Immature natural killer cell (primary cell): ENCODE measurements around the gene PTPRB. TPM values are rescaled to one million over a fixed set of nuclear protein-coding genes. Genes with fewer than 3 reads are reported as not detected.
A peak's percentile ranks its signal among the peaks of the same experiment; 100 is the strongest.

Experiments
- DNase-seq, 3 donors: peaks; one replicate each; pipeline ENCODE4 v3.0.0; 2022; ENCODE audit warnings: mixed read lengths in 1 of 3
- H3K27ac Mint-ChIP-seq, 6 donors: one replicate each; pipeline ENCODE4 v1.8.0; 2020; ENCODE audit warnings: mixed read lengths in 6 of 6, mild to moderate bottlenecking in 5 of 6, inconsistent platforms in 4 of 6, moderate library complexity in 3 of 6
- H3K27me3 Mint-ChIP-seq, 3 donors: one replicate each; pipeline ENCODE4 v1.8.0; 2020 to 2021; ENCODE audit warnings: low read depth in 3 of 3, mild to moderate bottlenecking in 3 of 3, mixed read lengths in 3 of 3, moderate library complexity in 3 of 3, inconsistent platforms in 1 of 3
- H3K36me3 Mint-ChIP-seq, 3 donors: one replicate each; pipeline ENCODE4 v1.8.0; 2020; ENCODE audit warnings: mixed read lengths in 3 of 3, inconsistent platforms in 2 of 3, mild to moderate bottlenecking in 2 of 3
- H3K4me1 Mint-ChIP-seq, 2 donors: one replicate each; pipeline ENCODE4 v1.8.0; 2020; ENCODE audit warnings: inconsistent platforms in 2 of 2, mild to moderate bottlenecking in 2 of 2, mixed read lengths in 2 of 2, moderate library complexity in 1 of 2
- H3K4me3 Mint-ChIP-seq, 5 donors: one replicate each; pipeline ENCODE4 v1.8.0; 2020; ENCODE audit warnings: mild to moderate bottlenecking in 5 of 5, mixed read lengths in 5 of 5, inconsistent platforms in 3 of 5, moderate library complexity in 3 of 5
- H3K9me3 Mint-ChIP-seq, 6 donors: one replicate each; pipeline ENCODE4 v1.8.0; 2020; ENCODE audit warnings: mild to moderate bottlenecking in 6 of 6, mixed read lengths in 6 of 6, inconsistent platforms in 4 of 6, moderate library complexity in 3 of 6
- polyA plus RNA-seq, 3 donors: library from polyadenylated mRNA; unstranded; fragments of 300-500 nt; fragmentation: Illumina TruSeq; gene quantifications; one replicate each; pipeline ENCODE4 v1.2.3, GENCODE V29; 2021

Gene PTPRB
- 1 to 10 TPM; 1.2 to 1.8 (median 1.5) TPM for polyA plus RNA-seq

DNA sequence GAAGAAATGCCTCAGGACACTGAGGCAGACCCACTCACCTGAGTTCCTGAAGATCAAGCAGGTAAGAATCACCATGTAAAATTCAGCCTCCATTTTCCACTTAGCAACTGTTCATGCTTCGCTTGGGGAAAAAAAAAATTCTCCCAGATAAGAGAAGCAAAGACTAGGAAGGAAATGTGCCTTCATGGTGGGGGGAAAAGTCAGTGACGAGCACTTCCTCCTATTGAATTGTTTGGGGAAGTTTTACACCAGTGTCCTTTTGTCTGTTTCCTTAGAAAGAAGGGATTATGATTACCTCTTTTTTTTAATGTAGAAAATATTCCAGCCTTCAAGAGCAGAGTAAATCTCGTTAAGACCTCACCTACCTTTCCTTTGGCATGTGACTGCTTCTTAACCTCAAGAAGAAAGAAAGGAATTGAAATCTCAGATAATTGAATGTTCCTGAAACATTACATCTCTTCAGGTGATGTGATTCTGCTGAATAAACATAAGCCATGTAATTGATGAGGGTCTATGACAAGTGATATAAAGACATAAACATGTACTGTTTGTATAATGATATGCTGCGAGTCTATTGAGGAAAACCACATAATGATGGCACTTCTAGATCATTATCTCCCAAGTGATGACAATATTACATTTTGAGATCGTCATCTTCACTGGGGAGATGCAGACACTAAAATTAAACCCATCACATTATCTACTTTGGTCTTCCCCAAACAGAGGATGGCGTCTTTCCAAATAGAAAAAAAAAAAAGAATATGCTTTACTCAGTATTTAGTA lies at the start of gene PTPRB:
PTPRB (minus strand) TSS at position 127 of the 783 bp plus-strand sequence; CDS start at position 93, 34 bp downstream.
- Mint-ChIP-seq H3K4me3 (no peak within 1 kb of the TSS), H3K4me1 (peaks cover 13 to 29% of the 10 kb centered on the region in 2 donors), H3K27me3 (peaks cover 0 to 4% (median 0%) of the 10 kb centered on the region in 3 donors), H3K9me3 (no peaks in the 10 kb centered on the region), H3K36me3 (peaks cover 4 to 14% (median 8%) of the 10 kb centered on the region in 3 donors), H3K27ac (no peak within 1 kb of the TSS)
- DNase-seq, result peak in 1 of 3 donors; percentile 7

GRCh38 chr12:70686907-70687306 lies 49.7 kb upstream of the PTPRB start:
- Mint-ChIP-seq H3K27ac (no peak overlapping the region), H3K36me3 (no peaks in the 10 kb centered on the region), H3K27me3 (peaks cover 0 to 3% (median 0%) of the 10 kb centered on the region in 3 donors), H3K4me1 (no peaks in the 10 kb centered on the region), H3K4me3 (no peak overlapping the region), H3K9me3 (peaks cover 0 to 3% (median 0%) of the 10 kb centered on the region in 6 donors)
- DNase-seq, result no peak

GRCh38 chr12:70686299-70686698 lies 49.1 kb upstream of the PTPRB start:
- peaks cover 0 to 5% (median 0%) of the 10 kb centered on the region in 3 donors for H3K27me3 Mint-ChIP-seq
- DNase-seq, result no peak
- H3K27ac Mint-ChIP-seq, result no peak overlapping the region
- H3K36me3 Mint-ChIP-seq, result no peaks in the 10 kb centered on the region
- H3K4me1 Mint-ChIP-seq, result no peaks in the 10 kb centered on the region
- peaks cover 0 to 3% (median 0%) of the 10 kb centered on the region in 6 donors for H3K9me3 Mint-ChIP-seq
- no peak overlapping the region for H3K4me3 Mint-ChIP-seq

DNA sequence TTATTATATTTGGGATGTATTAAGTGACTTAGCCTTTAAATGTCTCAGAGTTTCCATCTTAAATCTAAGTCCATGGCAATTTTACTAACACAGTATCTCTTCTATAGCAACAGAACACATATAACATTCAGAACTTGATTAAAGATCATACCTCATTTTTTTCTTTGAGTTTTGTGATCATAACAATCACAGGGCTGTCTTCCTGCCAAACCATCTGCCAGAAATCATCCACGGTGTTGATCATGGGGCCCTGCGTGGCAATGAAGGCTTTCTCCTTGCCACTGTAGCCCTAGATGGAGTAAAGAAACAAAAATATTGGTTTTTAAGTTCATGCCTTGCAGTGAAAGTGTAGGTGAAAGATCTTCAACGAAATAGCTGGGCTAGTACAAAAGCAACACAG lies 46.7 kb upstream of the PTPRB start:
- H3K27ac Mint-ChIP-seq, result no peak overlapping the region
- H3K36me3 Mint-ChIP-seq, result peaks cover 0 to 5% (median 3%) of the 10 kb centered on the region in 3 donors
- peaks cover 0 to 1% (median 0%) of the 10 kb centered on the region in 6 donors for H3K9me3 Mint-ChIP-seq
- no peak for DNase-seq
- no peak overlapping the region for H3K4me3 Mint-ChIP-seq
- H3K4me1 Mint-ChIP-seq, result no peaks in the 10 kb centered on the region
- H3K27me3 Mint-ChIP-seq, result peaks cover 0 to 5% (median 0%) of the 10 kb centered on the region in 3 donors

GRCh38 chr12:70671698-70672097 lies 34.5 kb upstream of the PTPRB start:
- no peak for DNase-seq
- no peak overlapping the region for H3K4me3 Mint-ChIP-seq
- H3K36me3 Mint-ChIP-seq, result peaks cover 0 to 9% (median 0%) of the 10 kb centered on the region in 3 donors
- H3K27ac Mint-ChIP-seq, result no peak overlapping the region
- H3K9me3 Mint-ChIP-seq, result peaks cover 0 to 3% (median 0%) of the 10 kb centered on the region in 6 donors
- no peaks in the 10 kb centered on the region for H3K4me1 Mint-ChIP-seq
- peaks cover 0 to 3% (median 3%) of the 10 kb centered on the region in 3 donors for H3K27me3 Mint-ChIP-seq

DNA sequence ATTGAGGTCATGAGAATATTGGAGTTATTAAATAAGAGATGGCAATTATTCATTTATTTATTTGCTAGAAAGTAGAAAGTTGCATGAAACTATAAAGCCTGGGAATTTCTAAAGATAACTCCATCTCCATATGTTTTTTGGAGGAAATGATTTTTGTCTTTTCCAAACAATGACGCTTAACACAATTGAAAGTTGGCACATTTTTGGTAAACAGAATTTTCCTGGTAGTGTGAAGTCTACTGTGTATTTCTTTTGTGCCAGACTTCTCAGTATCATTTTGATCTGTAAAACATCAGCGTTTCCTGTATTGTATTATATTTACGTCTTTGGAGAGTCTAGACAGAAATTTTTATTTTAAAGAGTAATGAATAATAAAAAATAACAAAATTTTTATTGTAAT lies 33.7 kb upstream of the PTPRB start:
- no peak for DNase-seq
- no peaks in the 10 kb centered on the region for H3K4me1 Mint-ChIP-seq
- H3K27ac Mint-ChIP-seq, result no peak overlapping the region
- H3K27me3 Mint-ChIP-seq, result peaks cover 0 to 3% (median 1%) of the 10 kb centered on the region in 3 donors
- peaks cover 0 to 2% (median 0%) of the 10 kb centered on the region in 6 donors for H3K9me3 Mint-ChIP-seq
- H3K36me3 Mint-ChIP-seq, result peaks cover 0 to 6% (median 0%) of the 10 kb centered on the region in 3 donors
- no peak overlapping the region for H3K4me3 Mint-ChIP-seq

DNA sequence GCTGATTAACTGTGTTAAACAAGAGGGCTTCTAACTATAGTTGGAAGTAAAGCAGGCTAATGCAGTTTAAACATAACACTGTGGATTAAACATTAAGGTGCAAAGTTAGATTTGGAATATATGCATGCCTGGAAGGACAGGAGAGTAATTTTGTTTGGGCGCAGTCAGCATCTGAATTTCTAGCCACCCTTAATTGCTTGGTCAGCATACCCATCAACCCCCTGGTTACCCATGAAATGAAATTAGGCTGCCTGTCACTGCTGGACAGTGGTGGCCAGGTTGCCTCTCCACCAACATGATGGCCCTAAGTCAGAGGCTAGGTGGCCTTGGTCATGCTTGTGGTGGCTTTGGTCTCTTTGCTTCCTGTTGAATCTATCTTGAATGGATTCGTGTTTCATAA lies 30.0 kb upstream of the PTPRB start:
- peak overlapping the region in 1 of 6 donors; percentile 6 for H3K27ac Mint-ChIP-seq

DNA sequence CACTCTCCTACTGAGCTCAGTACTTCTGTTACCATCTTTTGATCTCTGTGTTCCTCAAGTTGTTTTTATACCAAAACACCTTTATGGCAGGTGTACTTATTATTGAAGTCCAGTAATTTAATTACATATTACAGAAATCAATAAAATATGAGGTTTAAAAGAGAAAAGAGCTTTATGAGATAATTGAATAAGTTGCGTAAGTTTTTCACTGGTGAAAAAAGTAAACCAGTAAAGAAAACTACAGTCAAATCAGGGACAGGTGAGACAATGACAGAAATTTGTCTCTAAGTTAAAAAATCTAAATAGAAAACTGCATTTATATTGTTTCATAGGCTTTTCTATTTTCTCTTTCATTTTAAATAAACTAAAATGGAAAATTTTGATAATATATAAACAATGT lies 29.1 kb upstream of the PTPRB start:
- H3K9me3 Mint-ChIP-seq, result no peaks in the 10 kb centered on the region
- DNase-seq, result no peak
- no peaks in the 10 kb centered on the region for H3K36me3 Mint-ChIP-seq
- H3K4me1 Mint-ChIP-seq, result peaks cover 15 to 19% of the 10 kb centered on the region in 2 donors
- H3K27me3 Mint-ChIP-seq, result peaks cover 0 to 3% (median 0%) of the 10 kb centered on the region in 3 donors
- no peak overlapping the region for H3K27ac Mint-ChIP-seq
- no peak overlapping the region for H3K4me3 Mint-ChIP-seq

More for the DNA sequence above, 30.0 kb upstream of the PTPRB start:
- Mint-ChIP-seq H3K9me3 (no peaks in the 10 kb centered on the region), H3K4me3 (no peak overlapping the region), H3K36me3 (no peaks in the 10 kb centered on the region), H3K4me1 (peaks cover 7 to 10% of the 10 kb centered on the region in 2 donors), H3K27me3 (peaks cover 0 to 3% (median 0%) of the 10 kb centered on the region in 3 donors)
- DNase-seq, result no peak

DNA sequence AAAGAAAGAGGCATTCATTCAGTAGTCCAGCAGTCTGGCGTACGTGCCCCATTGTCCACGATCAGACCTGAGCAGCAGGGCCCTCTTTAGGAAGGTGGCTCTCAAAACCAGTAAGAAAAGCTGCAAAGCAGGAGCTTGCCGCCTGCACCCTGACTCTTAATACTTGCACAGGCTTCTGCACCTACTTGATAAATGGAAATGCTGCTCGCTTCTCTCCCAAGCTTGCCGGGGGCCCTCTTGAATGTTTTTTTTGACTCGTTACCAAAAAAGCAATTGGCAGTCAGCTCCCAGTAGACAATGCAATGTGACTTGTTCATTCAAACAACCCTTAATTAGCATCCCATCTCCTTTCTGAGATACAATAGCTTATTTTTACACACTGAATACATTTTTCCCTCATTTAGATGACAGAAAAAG lies 27.2 kb upstream of the PTPRB start:
- Mint-ChIP-seq H3K27me3 (peaks cover 0 to 3% (median 3%) of the 10 kb centered on the region in 3 donors), H3K4me1 (peaks cover 28 to 33% of the 10 kb centered on the region in 2 donors), H3K4me3 (no peak overlapping the region), H3K36me3 (peaks cover 0 to 6% (median 0%) of the 10 kb centered on the region in 3 donors), H3K27ac (peak overlapping the region in 4 of 6 donors; percentile 34 to 54 (median 41)), H3K9me3 (no peaks in the 10 kb centered on the region)
- DNase-seq, result no peak

DNA sequence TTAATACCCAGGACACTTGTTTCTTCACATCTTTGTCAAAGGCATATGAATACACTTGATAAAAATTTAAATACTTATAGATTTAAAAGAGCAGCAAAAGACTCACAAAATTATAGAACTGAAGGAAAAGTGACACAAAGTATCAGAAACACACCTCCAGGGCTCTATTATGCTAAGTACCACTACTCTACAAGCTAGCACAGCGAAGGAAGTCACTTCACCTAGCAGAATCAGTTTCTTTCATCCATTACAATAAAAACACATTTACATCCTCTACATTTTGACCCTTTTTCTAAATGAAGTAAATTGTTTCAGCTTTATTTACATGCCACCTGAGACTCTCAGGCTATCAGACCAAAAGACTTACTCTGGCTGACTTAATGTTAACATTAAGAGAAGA lies 26.6 kb upstream of the PTPRB start:
- DNase-seq, result no peak
- Mint-ChIP-seq H3K27ac (peak overlapping the region in 2 of 6 donors; percentile 25 to 51), H3K36me3 (peaks cover 0 to 6% (median 0%) of the 10 kb centered on the region in 3 donors), H3K4me3 (no peak overlapping the region), H3K27me3 (peaks cover 0 to 3% (median 3%) of the 10 kb centered on the region in 3 donors), H3K9me3 (no peaks in the 10 kb centered on the region), H3K4me1 (peaks cover 34 to 39% of the 10 kb centered on the region in 2 donors)

DNA sequence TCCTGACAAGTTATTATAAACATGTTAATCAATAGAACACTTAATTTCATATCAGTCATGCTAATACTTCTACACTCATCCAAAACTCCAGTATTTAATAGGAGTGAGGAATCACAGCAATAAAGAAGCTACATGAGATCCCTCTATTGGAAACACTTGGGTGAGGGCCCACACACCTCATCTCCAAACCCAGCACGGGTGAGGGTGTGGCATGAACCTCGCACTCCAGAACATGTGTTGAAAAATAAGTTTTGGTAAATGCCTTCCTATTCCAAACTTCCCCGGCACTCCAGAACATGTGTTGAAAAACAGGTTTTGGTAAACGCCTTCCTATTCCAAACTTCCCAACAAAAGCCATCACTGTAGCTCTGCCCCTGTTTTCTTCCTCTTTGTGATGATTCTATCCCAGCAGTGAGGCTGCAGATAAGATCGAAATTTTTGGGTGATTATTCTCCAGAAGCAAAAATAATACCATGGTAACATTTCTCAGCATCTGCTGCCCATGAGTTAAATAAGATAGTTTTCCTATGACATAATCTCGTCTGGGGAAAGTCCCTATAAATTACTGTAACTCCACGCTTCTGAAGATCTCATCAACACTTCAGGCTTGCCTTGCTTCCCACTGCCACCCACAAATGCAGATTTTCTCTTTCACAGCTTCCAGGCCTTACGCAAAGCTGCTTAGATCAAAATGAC lies 24.4 kb upstream of the PTPRB start:
- peak in 2 of 3 donors; percentile 5 to 12 for DNase-seq
- Mint-ChIP-seq H3K27me3 (peaks cover 0 to 3% (median 0%) of the 10 kb centered on the region in 3 donors), H3K4me3 (peak overlapping the region; percentile 44 to 82 (median 54)), H3K27ac (peak overlapping the region; percentile 54 to 93 (median 78)), H3K9me3 (no peaks in the 10 kb centered on the region), H3K36me3 (peaks cover 3 to 6% (median 4%) of the 10 kb centered on the region in 3 donors), H3K4me1 (peaks cover 36 to 44% of the 10 kb centered on the region in 2 donors)

DNA sequence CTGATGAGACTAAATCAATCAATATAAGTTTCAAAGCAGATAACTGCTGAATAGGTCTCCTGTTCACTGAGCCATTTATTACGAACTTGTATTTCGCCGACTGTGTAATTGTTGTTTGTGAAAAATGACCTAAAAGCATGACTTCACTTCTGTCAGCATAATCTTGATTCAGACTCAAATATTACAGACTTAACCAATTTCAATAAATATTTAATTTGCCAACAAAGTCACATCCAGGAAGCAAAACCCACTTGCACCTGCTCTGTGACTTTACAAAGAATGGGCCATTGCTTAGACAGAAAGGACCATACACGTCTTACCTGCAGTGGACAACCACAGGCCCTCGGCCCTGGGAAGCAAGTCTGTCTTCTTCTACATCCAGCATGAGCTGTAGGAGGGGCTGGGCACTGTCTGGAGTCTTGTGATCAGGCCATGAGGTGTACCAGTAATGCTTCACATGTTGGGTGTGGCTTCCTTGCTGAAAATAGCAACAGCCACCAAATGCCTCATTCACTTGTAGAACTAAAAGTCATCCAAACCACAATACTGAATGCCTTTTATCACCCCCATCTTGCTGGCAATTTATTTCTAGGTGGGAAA lies 23.5 kb upstream of the PTPRB start:
- H3K27me3 Mint-ChIP-seq, result peaks cover 0 to 3% (median 0%) of the 10 kb centered on the region in 3 donors
- no peaks in the 10 kb centered on the region for H3K9me3 Mint-ChIP-seq
- peak overlapping the region; percentile 68 to 78 (median 74) for H3K4me3 Mint-ChIP-seq
- peaks cover 3 to 6% (median 4%) of the 10 kb centered on the region in 3 donors for H3K36me3 Mint-ChIP-seq
- H3K4me1 Mint-ChIP-seq, result peaks cover 36 to 44% of the 10 kb centered on the region in 2 donors
- peak overlapping the region; percentile 75 to 93 (median 91) for H3K27ac Mint-ChIP-seq
- DNase-seq, result peak; percentile 55 to 63 (median 60)

DNA sequence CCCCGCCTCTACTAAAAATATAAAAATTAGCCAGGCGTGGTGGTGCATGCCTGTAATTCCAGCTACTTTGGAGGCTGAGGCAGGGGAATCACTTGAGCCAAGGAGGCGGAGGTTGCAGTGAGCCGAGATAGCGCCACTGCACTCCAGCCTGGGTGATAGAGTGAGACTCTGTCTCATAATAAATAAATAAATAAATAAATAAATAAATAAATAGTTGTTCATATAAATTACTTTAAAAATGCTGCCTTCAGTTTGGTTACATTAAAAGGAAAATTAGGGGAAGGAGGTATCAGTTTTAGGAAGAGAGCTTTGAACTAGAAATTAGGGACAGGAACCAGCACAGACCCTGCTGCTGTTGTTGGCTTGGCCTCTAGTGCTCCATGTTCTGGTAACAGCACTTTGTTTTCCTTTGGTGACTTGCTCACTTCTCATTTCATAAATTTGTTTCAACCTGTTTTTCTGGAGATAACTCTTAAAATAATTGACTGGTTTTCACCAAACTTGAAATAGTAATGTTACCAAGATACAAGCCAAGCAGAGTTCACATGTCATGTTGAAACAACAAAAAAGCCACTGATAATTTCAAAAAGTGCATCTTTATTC lies 22.9 kb upstream of the PTPRB start:
- peaks cover 36 to 44% of the 10 kb centered on the region in 2 donors for H3K4me1 Mint-ChIP-seq
- peaks cover 0 to 3% (median 0%) of the 10 kb centered on the region in 3 donors for H3K27me3 Mint-ChIP-seq
- no peaks in the 10 kb centered on the region for H3K9me3 Mint-ChIP-seq
- H3K27ac Mint-ChIP-seq, result peak overlapping the region; percentile 75 to 93 (median 91)
- H3K4me3 Mint-ChIP-seq, result peak overlapping the region; percentile 68 to 78 (median 74)
- peaks cover 4 to 10% (median 8%) of the 10 kb centered on the region in 3 donors for H3K36me3 Mint-ChIP-seq
- no peak for DNase-seq
